H9 (cell line): Measurements from ENCODE around the gene HM13. TPM values are rescaled to one million over a fixed set of nuclear protein-coding genes. Genes with fewer than 3 reads are reported as not detected.
A peak's percentile ranks its signal among the peaks of the same experiment; 100 is the strongest.

Source experiments
- DNase-seq: peaks from one replicate; pipeline ENCODE4 v3.0.0-alpha.2; 2017
- H2AFZ ChIP-seq: one replicate; pipeline ENCODE4 v1.6.1; 2013; ENCODE audit warnings: mild to moderate bottlenecking, low read length, control low read depth, moderate library complexity
- H2AK5ac ChIP-seq: 2 replicates; pipeline ENCODE4 v1.6.1; 2013; ENCODE audit warnings: low read length, control low read depth, mixed read lengths; ENCODE audit not compliant: insufficient read length
- H2BK120ac ChIP-seq: one replicate; pipeline ENCODE4 v1.6.1; 2013; ENCODE audit warnings: low read depth, mild to moderate bottlenecking, low read length, control low read depth, inconsistent platforms; ENCODE audit not compliant: poor library complexity, severe bottlenecking
- H2BK12ac ChIP-seq: 2 replicates; pipeline ENCODE4 v1.6.1; 2013; ENCODE audit warnings: low read length, control low read depth, mixed read lengths, low read depth; ENCODE audit not compliant: insufficient read length
- H2BK15ac ChIP-seq: 2 replicates; pipeline ENCODE4 v1.6.1; 2013; ENCODE audit warnings: low read depth, low read length, control low read depth
- H2BK20ac ChIP-seq: one replicate; pipeline ENCODE4 v1.6.1; 2013; ENCODE audit warnings: low read depth, mild to moderate bottlenecking, low read length, control low read depth, inconsistent platforms; ENCODE audit not compliant: poor library complexity, severe bottlenecking
- H2BK5ac ChIP-seq: 2 replicates; pipeline ENCODE4 v1.6.1; 2013; ENCODE audit warnings: low read length, control low read depth, mixed read lengths; ENCODE audit not compliant: insufficient read length
- H3K14ac ChIP-seq: 2 replicates; pipeline ENCODE4 v1.6.1; 2013; ENCODE audit warnings: low read length, control low read depth; ENCODE audit not compliant: insufficient read depth
- H3K18ac ChIP-seq: 2 replicates; pipeline ENCODE4 v1.6.1; 2013; ENCODE audit warnings: low read depth, mild to moderate bottlenecking, mixed read lengths, low read length, control low read depth; ENCODE audit not compliant: insufficient read length
- H3K23ac ChIP-seq: 2 replicates; pipeline ENCODE4 v1.6.1; 2013; ENCODE audit warnings: low read length, control low read depth, mixed read lengths, low read depth; ENCODE audit not compliant: insufficient read length
- H3K23me2 ChIP-seq: 2 replicates; pipeline ENCODE4 v1.6.1; 2013; ENCODE audit warnings: low read depth, mild to moderate bottlenecking, mixed read lengths, low read length, control low read depth; ENCODE audit not compliant: insufficient read length, poor library complexity, severe bottlenecking
- H3K27ac ChIP-seq: 2 replicates; pipeline ENCODE4 v1.5.1; 2013; ENCODE audit warnings: low read length, control low read depth, mixed read lengths, low read depth; ENCODE audit not compliant: insufficient read length
- H3K27me3 ChIP-seq: 2 replicates; pipeline ENCODE4 v1.6.1; 2013; ENCODE audit warnings: low read length, control low read depth, inconsistent platforms; ENCODE audit not compliant: insufficient read depth
- H3K4ac ChIP-seq: 2 replicates; pipeline ENCODE4 v1.6.1; 2013; ENCODE audit warnings: low read depth, mild to moderate bottlenecking, control low read depth, inconsistent platforms, low read length, moderate library complexity
- H3K4me1 ChIP-seq: 2 replicates; pipeline ENCODE4 v1.6.1; 2013; ENCODE audit warnings: low read length, control low read depth, inconsistent platforms; ENCODE audit not compliant: insufficient read depth
- H3K4me2 ChIP-seq: 2 replicates; pipeline ENCODE4 v1.6.1; 2013; ENCODE audit warnings: low read length, control low read depth, mixed read lengths; ENCODE audit not compliant: insufficient read length, insufficient read depth
- H3K56ac ChIP-seq: 2 replicates; pipeline ENCODE4 v1.6.1; 2013; ENCODE audit warnings: low read depth, mild to moderate bottlenecking, mixed read lengths, low read length, control low read depth; ENCODE audit not compliant: insufficient read length
- H3K79me1 ChIP-seq: 2 replicates; pipeline ENCODE4 v1.6.1; 2013; ENCODE audit warnings: low read depth, mild to moderate bottlenecking, moderate library complexity, low read length, control low read depth, inconsistent platforms; ENCODE audit not compliant: insufficient read depth, poor library complexity, severe bottlenecking
- H3K79me2 ChIP-seq: 2 replicates; pipeline ENCODE4 v1.6.1; 2013; ENCODE audit warnings: low read length, control low read depth, inconsistent platforms; ENCODE audit not compliant: insufficient read depth
- H3K9ac ChIP-seq: 2 replicates; pipeline ENCODE4 v1.6.1; 2013; ENCODE audit warnings: low read length, control low read depth, mixed read lengths; ENCODE audit not compliant: insufficient read length; ENCODE audit errors: extremely low read depth
- H3K9me3 ChIP-seq: one replicate; pipeline ENCODE4 v1.6.1; 2013; ENCODE audit warnings: low read depth, low read length, inconsistent platforms; ENCODE audit not compliant: control insufficient read depth
- H3T11ph ChIP-seq: one replicate; pipeline ENCODE4 v1.6.1; 2013; ENCODE audit warnings: mild to moderate bottlenecking, low read length, control low read depth, inconsistent platforms
- H4K20me1 ChIP-seq: one replicate; pipeline ENCODE4 v1.6.1; 2013; ENCODE audit not compliant: control insufficient read depth, insufficient read length, insufficient read depth
- H4K5ac ChIP-seq: 2 replicates; pipeline ENCODE4 v1.6.1; 2013; ENCODE audit warnings: low read depth, mild to moderate bottlenecking, mixed read lengths, low read length, control low read depth; ENCODE audit not compliant: insufficient read length
- H4K8ac ChIP-seq: replicated peaks from 2 replicates; pipeline ENCODE4 v1.6.1; 2013; ENCODE audit warnings: low read length, control low read depth, mixed read lengths, low read depth; ENCODE audit not compliant: insufficient read length
- H4K91ac ChIP-seq: 2 replicates; pipeline ENCODE4 v1.6.1; 2013; ENCODE audit warnings: low read depth, mild to moderate bottlenecking, moderate library complexity, mixed read lengths, low read length, control low read depth; ENCODE audit not compliant: insufficient read length
- H3K27ac Mint-ChIP-seq, 3 experiments: 2 replicates in 2 of 3; 3 replicates in 1 of 3; pipeline ENCODE4 v1.8.0; 2020 to 2021; ENCODE audit warnings: mixed read lengths in 3 of 3, mild to moderate bottlenecking in 1 of 3, moderate library complexity in 1 of 3
- H3K27me3 Mint-ChIP-seq: 2 replicates; pipeline ENCODE4 v1.8.0; 2021; ENCODE audit warnings: low read depth, mild to moderate bottlenecking, moderate library complexity, mixed read lengths
- H3K36me3 Mint-ChIP-seq, 3 experiments: 2 replicates in 2 of 3; 3 replicates in 1 of 3; pipeline ENCODE4 v1.8.0; 2020 to 2021; ENCODE audit warnings: low read depth in 3 of 3, mixed read lengths in 3 of 3; ENCODE audit not compliant: insufficient read depth in 1 of 3
- H3K4me1 Mint-ChIP-seq, 2 experiments: 2 replicates each; pipeline ENCODE4 v1.8.0; 2020; ENCODE audit warnings: mixed read lengths in 2 of 2
- H3K4me3 Mint-ChIP-seq, 2 experiments: 2 replicates in 1 of 2; 3 replicates in 1 of 2; pipeline ENCODE4 v1.8.0; 2020 to 2021; ENCODE audit warnings: mild to moderate bottlenecking in 2 of 2, mixed read lengths in 2 of 2, moderate library complexity in 1 of 2
- H3K9me3 Mint-ChIP-seq, 2 experiments: 2 replicates in 1 of 2; 3 replicates in 1 of 2; pipeline ENCODE4 v1.8.0; 2020; ENCODE audit warnings: mild to moderate bottlenecking in 2 of 2, mixed read lengths in 2 of 2, moderate library complexity in 1 of 2
- CTCF ChIP-seq: fragments of 200-600 bp; sonication (generic); conservative IDR thresholded peaks from 3 replicates; pipeline ENCODE4 v1.8.0; 2021; ENCODE audit warnings: antibody characterized with exemption, mild to moderate bottlenecking
- WGBS: extraction: QIAGEN DNeasy Blood & Tissue Kit; methylation state at CpG from one replicate; pipeline ENCODE4 v1.1.7; 2013; ENCODE audit warnings: missing lambda C conversion rate, low lambda C conversion rate, mixed read lengths; ENCODE audit not compliant: insufficient read length; ENCODE audit errors: extremely low coverage; 5-methylcytosine and 5-hydroxymethylcytosine counted together
- total RNA-seq: library from RNA; stranded (reverse); gene quantifications from 2 replicates; pipeline ENCODE4 v1.2.1, GENCODE V29; 2021

Gene HM13
- total RNA-seq, 1 experiment from 2014 or later = 169 TPM

GRCh38 chr20:31537116-31537871, 23.1 kb downstream of the HM13 start:
- H2BK12ac ChIP-seq = no peak overlapping the region
- no peaks in the 10 kb centered on the region for H3K27me3 ChIP-seq
- Mint-ChIP-seq H3K27me3 (no peaks in the 10 kb centered on the region; the same call in 1 of the 2 replicates), H3K9me3 (no peaks in the 10 kb centered on the region), H3K36me3 (peaks cover 30 to 92% (median 61%) of the 10 kb centered on the region in 3 experiments), H3K4me1 (peaks cover 0 to 3% of the 10 kb centered on the region in 2 experiments; a peak in 1 of 4 replicates), H3K4me3 (no peak overlapping the region), H3K27ac (peak overlapping the region in 2 of 3 experiments; percentile 63 to 76; a peak in 2 of 7 replicates)
- H3K14ac ChIP-seq = no peak overlapping the region
- WGBS = no CpG with 5 or more reads among the region's 8 CpGs
- no peak for DNase-seq
- no peaks in the 10 kb centered on the region for H3K9me3 ChIP-seq
- no peak overlapping the region for H3K4ac ChIP-seq
- H2AK5ac ChIP-seq = no peak overlapping the region
- no peak overlapping the region for H2AFZ ChIP-seq
- H4K20me1 ChIP-seq = no peaks in the 10 kb centered on the region
- no peaks in the 10 kb centered on the region for H3K23me2 ChIP-seq
- H3K56ac ChIP-seq = no peak overlapping the region
- H3K79me2 ChIP-seq = no peaks in the 10 kb centered on the region
- H3K4me2 ChIP-seq = no peak overlapping the region
- TF ChIP-seq CTCF = no peak
- H3K79me1 ChIP-seq = no peaks in the 10 kb centered on the region
- H3K9ac ChIP-seq = no peak overlapping the region
- no peak overlapping the region for H2BK20ac ChIP-seq
- H4K8ac ChIP-seq = no peak overlapping the region
- no peak overlapping the region for H2BK5ac ChIP-seq
- H3K27ac ChIP-seq = no peak overlapping the region
- H4K5ac ChIP-seq = no peak overlapping the region
- no peak overlapping the region for H2BK120ac ChIP-seq
- no peak overlapping the region for H4K91ac ChIP-seq
- no peak overlapping the region for H3T11ph ChIP-seq
- no peak overlapping the region for H2BK15ac ChIP-seq
- no peaks in the 10 kb centered on the region for H3K4me1 ChIP-seq
- no peak overlapping the region for H3K18ac ChIP-seq
- H3K23ac ChIP-seq = no peak overlapping the region
